HG02642 (cell line): ENCODE results near the gene EIF2S2.
A peak's percentile ranks its signal among the peaks of the same experiment; 100 is the strongest.

Experiments
- ATAC-seq: cut with Tn5 transposase; IDR thresholded peaks from one replicate; pipeline ENCODE4 v1.9.1; 2021; ENCODE audit warnings: mild to moderate bottlenecking; ENCODE audit not compliant: unreplicated experiment, poor library complexity

The EIF2S2 gene

GRCh38 chr20:34090645-34091044 lies 21.4 kb downstream of the EIF2S2 start:
- ATAC-seq: no peak

- ATAC-seq: no peak
These were observed 22.2 kb downstream of the EIF2S2 start for GRCh38 chr20:34089655-34090345.

GRCh38 chr20:34089175-34089479 lies 22.9 kb downstream of the EIF2S2 start:
- no peak for ATAC-seq

- ATAC-seq: no peak
These were observed 23.5 kb downstream of the EIF2S2 start for GRCh38 chr20:34088305-34089174.

GRCh38 chr20:34085544-34086040 lies 26.5 kb downstream of the EIF2S2 start:
- ATAC-seq: no peak

- ATAC-seq: no peak
These were observed 27.7 kb downstream of the EIF2S2 start for GRCh38 chr20:34084227-34084923.

GRCh38 chr20:34083781-34084180 lies 28.3 kb downstream of the EIF2S2 start:
- ATAC-seq: no peak

GRCh38 chr20:34083137-34083536 lies 28.9 kb downstream of the EIF2S2 start:
- no peak for ATAC-seq

GRCh38 chr20:34082232-34082887 lies 29.7 kb downstream of the EIF2S2 start:
- ATAC-seq: no peak

DNA sequence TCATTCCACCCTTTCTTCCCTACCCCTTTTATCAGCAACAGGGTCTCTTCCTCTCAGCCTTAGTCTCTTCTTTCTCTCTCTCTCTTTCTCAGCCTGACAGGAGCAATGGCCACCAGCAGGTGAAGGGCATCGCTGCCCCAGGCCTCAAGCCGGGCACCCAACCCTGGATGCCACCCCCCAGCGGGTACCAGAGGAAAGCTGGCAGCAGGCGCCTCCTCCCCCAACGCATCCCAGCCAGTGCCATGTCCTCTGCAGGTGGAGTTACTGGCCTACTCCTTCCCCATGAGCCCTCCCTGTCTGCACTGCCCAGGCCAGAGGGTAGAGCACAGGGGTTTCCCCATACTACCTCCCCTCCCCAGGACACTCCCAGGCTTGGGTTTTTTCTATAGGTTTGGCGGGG lies 32.2 kb downstream of the EIF2S2 start:
- ATAC-seq: no peak

- no peak for ATAC-seq
These were observed 33.5 kb downstream of the EIF2S2 start for GRCh38 chr20:34078540-34078939.

GRCh38 chr20:34076952-34077351 lies 35.1 kb downstream of the EIF2S2 start:
- ATAC-seq: no peak

DNA sequence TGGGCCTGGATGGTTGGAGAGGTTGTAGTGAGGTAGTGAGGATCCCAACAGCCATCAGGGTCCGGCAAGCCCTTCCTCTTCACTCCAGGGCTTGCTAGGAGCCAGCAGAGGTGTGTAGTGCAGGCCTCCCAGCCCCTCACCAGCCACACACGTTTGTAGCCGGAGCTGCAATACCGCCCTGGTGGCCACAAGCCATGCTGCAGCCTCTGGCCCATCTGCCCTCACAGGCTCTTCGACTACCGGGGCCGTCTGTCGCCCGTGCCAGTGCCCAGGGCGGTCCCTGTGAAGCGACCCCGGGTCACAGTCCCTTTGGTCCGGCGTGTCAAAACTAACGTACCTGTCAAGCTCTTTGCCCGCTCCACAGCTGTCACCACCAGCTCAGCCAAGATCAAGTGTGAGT lies 36.4 kb downstream of the EIF2S2 start:
- no peak for ATAC-seq

GRCh38 chr20:34074101-34074760 lies 37.8 kb downstream of the EIF2S2 start:
- no peak for ATAC-seq

DNA sequence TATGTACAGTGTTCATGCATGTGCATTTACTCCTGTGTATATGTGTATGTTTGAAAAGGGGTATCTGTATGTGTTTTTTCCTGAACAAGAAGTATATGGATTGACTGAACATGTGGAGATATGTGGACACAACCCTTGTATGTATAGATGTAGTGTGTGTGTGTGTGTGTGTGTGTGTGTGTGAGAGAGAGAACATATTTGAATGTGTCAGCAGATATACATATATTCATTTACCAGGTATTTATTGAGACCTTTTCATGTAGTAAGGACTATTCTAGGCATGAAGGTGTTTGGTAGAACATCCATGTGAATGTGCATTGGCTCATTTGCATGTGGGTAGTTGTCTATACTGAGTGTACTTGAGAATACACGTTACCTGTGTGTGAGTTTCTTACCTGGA lies 39.3 kb downstream of the EIF2S2 start:
- no peak for ATAC-seq

DNA sequence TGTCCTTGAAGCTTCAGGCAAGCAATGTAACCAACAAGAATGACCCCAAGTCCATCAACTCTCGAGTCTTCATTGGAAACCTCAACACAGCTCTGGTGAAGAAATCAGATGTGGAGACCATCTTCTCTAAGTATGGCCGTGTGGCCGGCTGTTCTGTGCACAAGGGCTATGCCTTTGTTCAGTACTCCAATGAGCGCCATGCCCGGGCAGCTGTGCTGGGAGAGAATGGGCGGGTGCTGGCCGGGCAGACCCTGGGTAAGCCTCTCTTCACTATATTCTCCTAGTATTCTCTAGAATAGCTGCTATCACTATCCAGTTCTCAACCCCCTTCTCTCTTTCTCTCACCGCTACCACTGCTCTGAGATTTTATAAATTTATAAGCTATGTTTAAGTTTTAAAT lies 40.0 kb downstream of the EIF2S2 start:
- ATAC-seq: no peak

- no peak for ATAC-seq
These were observed 41.2 kb downstream of the EIF2S2 start for GRCh38 chr20:34070859-34071258.

GRCh38 chr20:34070079-34070439 lies 42.0 kb downstream of the EIF2S2 start:
- ATAC-seq: no peak

DNA sequence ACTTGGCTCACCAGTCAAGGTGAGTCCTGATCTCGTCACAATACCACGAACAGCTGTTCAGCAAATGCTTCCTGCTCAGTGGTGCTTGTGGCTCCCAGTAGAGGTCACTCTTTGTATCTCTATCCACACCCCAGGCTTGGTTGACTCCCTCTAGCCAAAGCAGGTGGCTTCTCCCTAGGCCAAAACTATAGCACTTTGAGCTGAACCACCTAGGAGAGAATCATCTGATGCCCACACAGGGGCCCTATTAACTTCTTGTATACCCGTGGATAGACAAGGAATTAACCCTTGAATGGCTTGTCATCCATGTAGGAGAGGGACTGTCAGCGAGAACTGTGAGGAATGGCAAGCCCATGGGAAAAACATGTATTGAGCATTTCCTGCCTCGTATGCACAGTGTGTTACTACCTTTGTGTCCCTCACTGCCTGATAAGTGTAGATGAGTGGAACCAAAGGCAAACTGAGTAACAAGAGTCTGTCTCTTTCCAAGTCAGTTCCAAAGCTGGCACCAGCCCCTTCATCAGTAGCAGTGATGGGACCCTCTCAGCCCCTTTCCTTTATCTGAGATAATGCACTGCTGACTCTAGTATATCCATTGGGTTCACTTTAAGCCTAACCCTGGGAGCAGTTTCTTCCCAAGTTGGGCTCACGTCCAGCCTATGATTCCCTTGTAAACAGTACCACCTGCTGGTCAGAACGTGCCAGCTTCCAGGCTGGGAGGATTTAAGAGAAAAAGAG lies 42.5 kb downstream of the EIF2S2 start:
- peak; percentile 68 for ATAC-seq
